ENCODE data around the gene PHOSPHO2.

Gene PHOSPHO2

DNA sequence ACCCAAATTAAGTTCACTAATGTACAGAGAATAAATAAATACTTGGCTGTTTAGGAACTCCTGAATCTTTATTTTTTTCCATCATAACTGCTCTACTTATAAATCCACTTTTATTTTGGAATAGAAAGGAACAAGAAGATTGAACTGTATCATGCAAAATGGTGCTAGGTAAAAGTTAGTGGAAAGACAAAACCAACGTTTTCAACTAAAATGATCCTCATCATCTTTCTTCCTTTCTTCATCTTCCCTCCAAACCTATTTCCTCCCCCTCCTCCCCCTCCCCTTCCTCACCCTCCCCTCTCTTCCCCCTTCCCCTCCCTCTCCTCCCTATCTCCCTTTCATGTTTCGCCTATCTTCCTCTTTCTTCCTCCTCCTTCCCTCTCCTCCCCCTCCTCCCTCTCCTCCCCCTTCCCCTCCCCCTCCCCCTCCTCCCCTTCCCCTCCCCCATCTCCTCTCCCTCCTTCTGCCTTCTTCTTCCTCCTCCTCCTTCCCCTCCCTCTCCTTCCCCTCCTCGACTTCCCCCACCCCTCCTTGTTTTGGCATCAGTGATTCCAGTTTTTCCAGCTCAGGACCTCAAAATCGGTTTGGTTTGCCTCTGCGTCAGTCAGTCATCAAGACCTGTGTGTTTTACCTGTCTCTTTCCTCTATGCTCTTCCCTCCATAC is 44.4 kb downstream of the PHOSPHO2 start:
- WGBS (ENCODE audit: insufficient coverage), result 81% methylated on average over 3 of the region's 5 CpGs
- Histone ChIP-seq H3K27ac (ENCODE audit: insufficient read depth in 1 of 2, low read depth in 1 of 2, low read length in 2 of 2, poor library complexity in 1 of 2, severe bottlenecking in 2 of 2) (no peak overlapping the region), H3K27me3 (replicated peaks in 2 of 5; ENCODE audit: control insufficient read depth in 4 of 5, insufficient read depth in 5 of 5, low read length in 4 of 5) (no peaks in the 10 kb centered on the region), H3K4me1 (ENCODE audit: control extremely low read depth in 1 of 4, control insufficient read depth in 4 of 4, insufficient read depth in 4 of 4, low read length in 3 of 4) (peaks cover 2 to 27% (median 11%) of the 10 kb centered on the region in 4 experiments), H3K4me3 (ENCODE audit: control insufficient read depth in 1 of 7, extremely low read depth in 1 of 7, insufficient read depth in 4 of 7, low read depth in 2 of 7, low read length in 6 of 7) (no peak overlapping the region), H3K36me3 (ENCODE audit: control insufficient read depth in 4 of 4, insufficient read depth in 4 of 4, low read length in 3 of 4) (peaks cover 2 to 51% (median 12%) of the 10 kb centered on the region in 4 experiments), H3K9me3 (ENCODE audit: control extremely low read depth in 1 of 5, control insufficient read depth in 4 of 5, insufficient read depth in 2 of 5, low read depth in 1 of 5, low read length in 4 of 5) (no peaks in the 10 kb centered on the region)
- POLR2A ChIA-PET, result no interaction called here
- CTCF ChIA-PET, result no interaction called here
- DNase-seq, result peak in 1 of 3 donors; percentile 10

DNA sequence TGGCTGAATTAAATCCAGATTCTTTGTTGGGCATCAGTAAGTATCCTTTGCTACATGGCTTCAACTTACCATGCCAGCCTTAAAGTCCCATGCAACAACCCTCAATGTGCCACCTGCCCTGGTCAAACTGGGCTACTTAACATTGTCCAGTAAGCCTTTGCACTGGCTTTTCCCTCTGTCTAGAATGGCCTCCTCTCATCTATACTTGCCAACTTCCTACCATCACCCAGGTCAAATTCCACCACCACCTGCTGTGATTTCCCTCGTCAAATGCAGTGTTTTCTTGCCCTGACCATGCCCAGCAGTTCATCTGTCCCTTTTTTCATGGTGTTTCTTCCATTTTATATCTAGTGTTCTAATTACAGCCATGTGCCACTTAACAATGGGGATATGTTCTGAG is 45.1 kb downstream of the PHOSPHO2 start:
- Histone ChIP-seq H3K9me3 (ENCODE audit: control extremely low read depth in 1 of 5, control insufficient read depth in 4 of 5, insufficient read depth in 2 of 5, low read depth in 1 of 5, low read length in 4 of 5) (no peaks in the 10 kb centered on the region), H3K4me3 (ENCODE audit: control insufficient read depth in 1 of 7, extremely low read depth in 1 of 7, insufficient read depth in 4 of 7, low read depth in 2 of 7, low read length in 6 of 7) (no peak overlapping the region), H3K27me3 (replicated peaks in 2 of 5; ENCODE audit: control insufficient read depth in 4 of 5, insufficient read depth in 5 of 5, low read length in 4 of 5) (no peaks in the 10 kb centered on the region), H3K4me1 (ENCODE audit: control extremely low read depth in 1 of 4, control insufficient read depth in 4 of 4, insufficient read depth in 4 of 4, low read length in 3 of 4) (peaks cover 2 to 25% (median 10%) of the 10 kb centered on the region in 4 experiments), H3K36me3 (ENCODE audit: control insufficient read depth in 4 of 4, insufficient read depth in 4 of 4, low read length in 3 of 4) (peaks cover 2 to 57% (median 17%) of the 10 kb centered on the region in 4 experiments), H3K27ac (ENCODE audit: insufficient read depth in 1 of 2, low read depth in 1 of 2, low read length in 2 of 2, poor library complexity in 1 of 2, severe bottlenecking in 2 of 2) (no peak overlapping the region)
- CTCF ChIA-PET, result no interaction called here
- no peak for DNase-seq
- POLR2A ChIA-PET, result no interaction called here
- 100% methylated on average over 1 of the region's 1 CpG for WGBS (ENCODE audit: insufficient coverage)

DNA sequence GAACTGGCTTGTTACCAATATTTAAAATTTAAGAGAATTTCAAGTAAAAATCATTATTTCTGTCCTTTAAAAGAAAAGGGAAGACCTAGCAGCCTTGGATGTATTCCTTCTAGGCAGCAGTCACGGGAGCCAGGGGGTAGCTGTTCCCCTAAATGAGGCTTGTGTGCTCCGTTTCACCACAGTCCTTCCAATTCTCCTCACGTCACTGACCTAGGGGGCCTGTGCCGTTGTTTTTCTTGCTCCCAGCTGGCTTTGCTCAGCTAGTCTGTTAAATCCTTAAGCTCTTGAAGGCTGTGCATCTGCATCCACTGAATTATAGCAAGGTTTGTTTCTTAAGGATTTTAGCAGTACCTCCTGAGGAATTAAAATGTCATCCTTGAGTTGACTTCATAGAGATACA is 49.3 kb downstream of the PHOSPHO2 start:
- H3K36me3 ChIP-seq (ENCODE audit: control insufficient read depth in 4 of 4, insufficient read depth in 4 of 4, low read length in 3 of 4), result peaks cover 2 to 63% (median 34%) of the 10 kb centered on the region in 4 experiments
- no peaks in the 10 kb centered on the region for H3K9me3 ChIP-seq (ENCODE audit: control extremely low read depth in 1 of 5, control insufficient read depth in 4 of 5, insufficient read depth in 2 of 5, low read depth in 1 of 5, low read length in 4 of 5)
- POLR2A ChIA-PET, result no interaction called here
- DNase-seq, result no peak
- 100% methylated on average over 2 of the region's 4 CpGs for WGBS (ENCODE audit: insufficient coverage)
- H3K27ac ChIP-seq (ENCODE audit: insufficient read depth in 1 of 2, low read depth in 1 of 2, low read length in 2 of 2, poor library complexity in 1 of 2, severe bottlenecking in 2 of 2), result no peak overlapping the region
- H3K4me1 ChIP-seq (ENCODE audit: control extremely low read depth in 1 of 4, control insufficient read depth in 4 of 4, insufficient read depth in 4 of 4, low read length in 3 of 4), result peaks cover 0 to 2% (median 0%) of the 10 kb centered on the region in 4 experiments
- CTCF ChIA-PET, result interaction anchor here (0.6 to 1.8 kb wide), 4 partner anchors 8 to 127 kb away, joined by 3 to 6 read pairs (median 4); partner anchors contain the start of gene KLHL23
- no peaks in the 10 kb centered on the region for H3K27me3 ChIP-seq (replicated peaks in 2 of 5; ENCODE audit: control insufficient read depth in 4 of 5, insufficient read depth in 5 of 5, low read length in 4 of 5)
- H3K4me3 ChIP-seq (ENCODE audit: control insufficient read depth in 1 of 7, extremely low read depth in 1 of 7, insufficient read depth in 4 of 7, low read depth in 2 of 7, low read length in 6 of 7), result no peak overlapping the region

DNA sequence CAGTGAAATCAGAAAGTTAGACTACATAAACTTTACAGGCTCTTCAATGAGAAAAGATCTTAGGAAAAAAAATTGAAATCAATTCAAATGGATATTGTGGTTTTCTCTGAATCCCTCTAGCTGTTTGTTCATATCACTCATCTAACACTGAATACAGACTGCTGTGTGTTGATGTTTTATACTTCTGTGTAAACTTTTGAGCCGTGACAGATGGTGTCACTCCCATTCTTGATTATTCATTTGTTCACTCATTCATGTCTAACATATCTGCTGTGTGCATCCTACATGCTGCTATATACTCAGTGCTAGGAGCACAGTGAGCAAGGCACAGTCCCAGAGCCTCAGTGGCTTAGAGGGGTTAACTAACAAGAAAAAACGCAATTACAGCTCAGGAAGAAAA is 52.0 kb downstream of the PHOSPHO2 start:
- H3K36me3 ChIP-seq (ENCODE audit: control insufficient read depth in 4 of 4, insufficient read depth in 4 of 4, low read length in 3 of 4), result peaks cover 7 to 67% (median 42%) of the 10 kb centered on the region in 4 experiments
- H3K9me3 ChIP-seq (ENCODE audit: control extremely low read depth in 1 of 5, control insufficient read depth in 4 of 5, insufficient read depth in 2 of 5, low read depth in 1 of 5, low read length in 4 of 5), result no peaks in the 10 kb centered on the region
- ChIA-PET POLR2A (no interaction called here), CTCF (interaction anchor here (1.0 to 1.4 kb wide), 4 partner anchors 9 to 140 kb away, joined by 3 to 4 read pairs (median 4); no protein-coding TSS in a partner anchor)
- peaks cover 0 to 2% (median 0%) of the 10 kb centered on the region in 4 experiments for H3K4me1 ChIP-seq (ENCODE audit: control extremely low read depth in 1 of 4, control insufficient read depth in 4 of 4, insufficient read depth in 4 of 4, low read length in 3 of 4)
- WGBS (ENCODE audit: insufficient coverage), result 100% methylated on average over 1 of the region's 2 CpGs
- no peak for DNase-seq
- H3K27ac ChIP-seq (ENCODE audit: insufficient read depth in 1 of 2, low read depth in 1 of 2, low read length in 2 of 2, poor library complexity in 1 of 2, severe bottlenecking in 2 of 2), result no peak overlapping the region
- no peaks in the 10 kb centered on the region for H3K27me3 ChIP-seq (replicated peaks in 2 of 5; ENCODE audit: control insufficient read depth in 4 of 5, insufficient read depth in 5 of 5, low read length in 4 of 5)
- no peak overlapping the region for H3K4me3 ChIP-seq (ENCODE audit: control insufficient read depth in 1 of 7, extremely low read depth in 1 of 7, insufficient read depth in 4 of 7, low read depth in 2 of 7, low read length in 6 of 7)

DNA sequence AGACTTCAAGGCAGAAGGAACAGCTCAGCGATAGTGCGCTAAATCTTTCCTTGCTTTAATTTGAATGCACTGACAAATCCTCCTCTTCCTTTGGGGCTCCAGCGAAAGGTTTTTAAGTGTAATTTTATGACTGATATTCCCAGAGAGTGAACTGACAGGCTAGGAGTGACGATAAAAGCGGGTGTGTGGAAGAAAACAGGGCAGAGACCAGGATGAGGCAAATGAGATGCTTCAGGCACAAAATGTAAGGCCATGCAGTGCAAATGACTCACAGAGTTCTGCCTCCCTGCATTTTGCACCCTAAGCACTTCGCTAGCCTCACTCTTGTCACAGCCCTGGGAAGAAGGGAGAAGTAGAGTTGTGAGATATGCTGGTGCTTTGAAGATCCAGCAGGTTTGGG is 54.0 kb downstream of the PHOSPHO2 start:
- CTCF ChIA-PET, result interaction anchor here (1.1 kb wide), 1 partner anchor 22 kb away, joined by 3 read pairs; no protein-coding TSS in a partner anchor
- DNase-seq, result no peak
- no peak overlapping the region for H3K27ac ChIP-seq (ENCODE audit: insufficient read depth in 1 of 2, low read depth in 1 of 2, low read length in 2 of 2, poor library complexity in 1 of 2, severe bottlenecking in 2 of 2)
- H3K4me3 ChIP-seq (ENCODE audit: control insufficient read depth in 1 of 7, extremely low read depth in 1 of 7, insufficient read depth in 4 of 7, low read depth in 2 of 7, low read length in 6 of 7), result no peak overlapping the region
- WGBS (ENCODE audit: insufficient coverage), result 50% methylated on average over 2 of the region's 6 CpGs
- POLR2A ChIA-PET, result no interaction called here
- H3K36me3 ChIP-seq (ENCODE audit: control insufficient read depth in 4 of 4, insufficient read depth in 4 of 4, low read length in 3 of 4), result peaks cover 5 to 53% (median 32%) of the 10 kb centered on the region in 4 experiments
- peaks cover 0 to 2% (median 0%) of the 10 kb centered on the region in 4 experiments for H3K4me1 ChIP-seq (ENCODE audit: control extremely low read depth in 1 of 4, control insufficient read depth in 4 of 4, insufficient read depth in 4 of 4, low read length in 3 of 4)
- no peaks in the 10 kb centered on the region for H3K9me3 ChIP-seq (ENCODE audit: control extremely low read depth in 1 of 5, control insufficient read depth in 4 of 5, insufficient read depth in 2 of 5, low read depth in 1 of 5, low read length in 4 of 5)
- H3K27me3 ChIP-seq (replicated peaks in 2 of 5; ENCODE audit: control insufficient read depth in 4 of 5, insufficient read depth in 5 of 5, low read length in 4 of 5), result no peaks in the 10 kb centered on the region

Data from common myeloid progenitor, CD34-positive (primary cell).